ENCODE measurements around the gene THADA.
"Not testable (repeated sequence)": the region's sequence is repeated elsewhere in the genome, so short reads cannot be mapped to it uniquely, and the experiment has no call there.

Gene THADA

DNA sequence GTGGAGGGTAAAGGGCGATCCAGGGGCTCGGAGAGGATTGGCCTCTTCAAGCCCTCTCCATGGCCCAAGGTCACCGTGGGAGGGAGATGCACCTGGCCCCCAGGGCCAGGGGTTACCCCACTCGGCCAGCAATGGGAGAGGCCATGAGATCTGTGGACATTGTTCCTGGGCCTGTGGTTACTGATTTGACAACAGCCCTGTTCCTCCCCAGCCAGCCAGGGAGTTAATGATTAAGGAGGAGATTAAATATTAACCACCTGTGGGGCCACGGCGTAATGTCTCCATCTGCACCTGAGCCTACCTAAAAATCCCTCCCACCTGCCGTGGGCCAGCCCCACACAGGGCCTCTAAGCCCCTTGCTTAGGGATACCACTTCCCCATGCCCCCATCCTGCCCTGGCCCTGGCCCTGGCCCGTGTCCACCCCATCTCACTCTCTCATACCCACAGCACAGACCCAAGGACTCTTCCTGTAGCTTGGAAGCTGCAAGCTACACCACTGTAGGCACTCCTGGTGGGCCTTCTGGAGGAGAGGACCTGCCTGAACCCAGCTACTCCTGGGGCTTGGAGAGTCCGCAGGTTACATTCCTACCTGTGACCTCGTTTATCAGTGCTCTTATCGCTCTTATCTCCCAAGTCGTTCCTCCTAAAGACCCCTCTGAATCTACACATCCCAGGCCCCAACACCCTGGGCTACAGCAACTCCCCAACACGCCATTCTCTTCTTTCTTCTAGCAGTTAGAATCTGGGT is 401.5 kb downstream of the THADA start:
- DNase-seq, result no peak

- DNase-seq, result no peak
These were observed 402.2 kb downstream of the THADA start for GRCh38 chr2:43193652-43194120.

DNA sequence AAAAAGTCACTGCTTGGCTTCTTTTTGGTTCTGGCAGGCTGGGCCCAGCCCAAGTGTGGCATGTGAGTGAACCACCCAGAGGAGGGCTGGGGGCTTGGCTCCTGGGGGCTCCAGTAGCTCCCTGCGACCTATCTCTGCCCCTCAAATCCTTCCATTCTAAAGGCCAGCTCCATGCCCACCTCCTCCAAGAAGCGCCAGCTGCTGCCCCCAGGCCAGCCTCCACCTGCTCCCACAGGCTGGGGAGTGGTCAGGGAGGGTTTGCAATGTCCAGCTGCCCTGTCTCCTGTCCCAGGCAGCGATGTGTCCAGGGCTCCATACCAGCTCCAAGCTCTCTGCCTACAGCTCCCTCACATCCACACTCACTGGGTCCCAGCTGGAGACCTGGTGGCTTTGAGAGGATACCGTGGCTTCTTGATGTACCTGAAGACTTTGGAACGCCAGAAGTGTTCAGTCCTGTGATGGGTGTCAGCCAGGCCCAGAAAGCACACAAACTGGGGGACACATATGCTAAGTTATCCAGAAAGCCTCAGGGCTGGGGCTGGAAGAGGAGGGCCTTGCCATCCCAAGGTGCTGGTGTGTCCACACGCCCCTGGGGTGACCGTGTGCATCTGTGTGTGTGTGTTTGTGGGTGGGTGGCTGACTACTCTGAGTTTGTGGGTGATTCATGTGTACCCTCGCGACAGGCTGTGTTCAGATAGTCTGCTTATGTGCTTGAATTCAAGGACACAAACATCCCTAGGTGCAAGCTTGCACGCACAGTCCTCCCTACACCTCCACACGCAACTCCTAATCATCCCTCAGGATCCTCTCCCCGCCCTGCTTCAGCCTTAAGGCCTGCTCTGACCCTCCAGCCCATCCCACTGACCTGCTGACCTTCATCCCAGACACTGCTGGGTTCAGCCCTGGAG is 402.8 kb downstream of the THADA start:
- DNase-seq, result no peak

DNA sequence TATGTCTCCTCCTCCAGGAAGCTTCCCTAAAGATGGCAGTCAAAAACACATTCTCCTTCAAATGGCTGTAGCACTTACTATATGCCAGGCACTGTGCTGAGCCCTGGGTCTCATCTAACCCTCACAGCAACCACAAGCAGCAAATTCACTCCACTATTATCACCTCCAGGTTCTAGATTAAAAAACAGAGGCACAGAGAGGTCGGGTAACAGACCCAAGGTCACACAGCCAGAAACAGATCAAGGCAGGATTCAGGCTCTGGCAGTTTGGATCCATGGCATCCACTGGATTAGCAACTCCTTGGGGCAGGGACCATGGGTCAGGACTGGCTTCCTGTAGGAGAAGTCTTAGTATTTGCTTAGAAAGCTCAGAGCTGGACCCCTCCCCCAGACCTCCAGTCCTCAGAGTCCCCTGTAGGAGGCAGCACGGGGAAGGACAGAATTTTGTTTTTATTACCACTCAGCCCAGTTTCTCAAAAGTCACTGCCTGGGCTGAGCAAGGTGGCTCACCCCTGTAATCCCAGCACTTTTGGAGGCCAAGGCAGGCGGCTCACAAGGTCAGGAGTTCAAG is 403.8 kb downstream of the THADA start:
- DNase-seq, result no peak

DNA sequence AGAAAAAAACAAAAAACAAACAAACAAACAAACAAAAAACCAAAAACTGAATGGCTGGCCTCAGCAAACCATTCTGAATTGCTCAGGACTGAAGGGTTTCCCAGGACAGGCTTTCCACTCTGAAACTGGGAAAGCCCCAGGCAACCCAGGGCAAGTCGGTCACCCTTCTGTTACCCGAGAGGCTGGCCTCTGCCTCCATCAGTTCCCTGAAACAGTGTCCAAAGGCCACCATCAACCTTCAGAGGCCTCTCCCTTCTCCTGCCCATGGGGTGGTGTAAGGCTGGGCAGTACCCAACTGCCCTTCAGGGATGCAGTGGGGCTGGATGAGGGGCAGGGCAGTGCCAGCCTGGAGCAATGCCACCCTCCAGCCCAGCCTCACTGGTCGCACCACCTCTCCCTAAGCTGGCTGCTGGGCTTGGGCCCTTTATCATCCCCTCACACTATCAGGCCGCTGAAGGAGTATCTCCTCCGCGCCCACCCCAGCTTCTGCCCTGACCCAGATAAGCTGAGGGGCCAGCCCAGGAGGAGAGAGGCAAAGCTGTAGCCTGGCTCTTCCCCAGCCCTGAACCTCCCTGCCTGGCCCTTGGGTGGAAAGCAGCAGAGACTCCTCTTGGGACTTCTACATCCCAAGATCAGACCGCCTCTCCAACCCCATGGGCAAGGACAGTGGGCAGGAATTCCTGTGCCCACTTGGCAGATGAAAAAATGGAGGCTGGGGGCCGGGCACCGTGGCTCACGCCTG is 405.4 kb downstream of the THADA start:
- no peak for DNase-seq

- DNase-seq, result not testable (repeated sequence)
These were observed 406.0 kb downstream of the THADA start for GRCh38 chr2:43189861-43190260.

DNA sequence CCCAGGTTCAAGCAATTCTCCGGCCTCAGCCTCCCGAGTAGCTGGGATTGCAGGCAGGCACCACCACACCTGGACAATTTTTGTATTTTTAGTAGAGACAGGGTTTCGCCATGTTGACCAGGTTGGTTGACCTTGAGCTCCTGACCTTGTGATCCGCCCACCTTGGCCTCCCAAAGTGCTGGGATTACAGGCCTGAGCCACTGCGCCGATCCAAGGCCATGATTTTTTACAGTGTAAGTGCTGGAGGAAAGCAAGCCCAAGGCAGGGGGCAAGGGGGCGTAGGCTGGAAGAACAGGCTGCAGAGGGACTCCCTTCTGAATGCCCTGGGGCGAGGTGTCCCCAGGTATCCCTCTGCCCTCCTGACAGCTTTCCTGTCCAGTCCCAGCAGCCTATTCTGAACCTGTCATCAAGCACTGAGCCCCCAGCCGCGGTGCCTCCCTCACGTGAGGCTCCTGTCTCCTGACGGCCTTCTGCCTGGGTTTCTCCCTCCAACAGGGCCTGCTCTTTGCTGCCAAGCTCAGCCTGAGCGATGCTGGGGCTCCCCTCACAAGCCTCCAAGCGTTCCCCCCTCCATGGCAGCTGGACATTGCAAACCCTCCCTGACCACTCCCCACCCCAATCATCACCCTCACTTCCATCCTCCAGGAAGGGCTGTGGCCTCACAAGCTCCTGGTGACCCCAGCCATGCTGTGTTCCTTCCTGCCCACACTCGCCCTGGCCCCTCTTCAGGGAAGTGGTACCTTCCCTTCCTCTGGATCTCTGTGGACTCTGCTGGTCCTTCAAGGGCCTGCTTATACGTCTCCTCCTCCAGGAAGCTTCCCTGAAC is 407.1 kb downstream of the THADA start:
- no peak for DNase-seq

GRCh38 chr2:43186679-43187374 is 409.0 kb downstream of the THADA start:
- DNase-seq, result no peak

- no peak for DNase-seq
These were observed 409.5 kb downstream of the THADA start for GRCh38 chr2:43186321-43186678.

GRCh38 chr2:43185146-43185545 is 410.7 kb downstream of the THADA start:
- DNase-seq, result no peak

DNA sequence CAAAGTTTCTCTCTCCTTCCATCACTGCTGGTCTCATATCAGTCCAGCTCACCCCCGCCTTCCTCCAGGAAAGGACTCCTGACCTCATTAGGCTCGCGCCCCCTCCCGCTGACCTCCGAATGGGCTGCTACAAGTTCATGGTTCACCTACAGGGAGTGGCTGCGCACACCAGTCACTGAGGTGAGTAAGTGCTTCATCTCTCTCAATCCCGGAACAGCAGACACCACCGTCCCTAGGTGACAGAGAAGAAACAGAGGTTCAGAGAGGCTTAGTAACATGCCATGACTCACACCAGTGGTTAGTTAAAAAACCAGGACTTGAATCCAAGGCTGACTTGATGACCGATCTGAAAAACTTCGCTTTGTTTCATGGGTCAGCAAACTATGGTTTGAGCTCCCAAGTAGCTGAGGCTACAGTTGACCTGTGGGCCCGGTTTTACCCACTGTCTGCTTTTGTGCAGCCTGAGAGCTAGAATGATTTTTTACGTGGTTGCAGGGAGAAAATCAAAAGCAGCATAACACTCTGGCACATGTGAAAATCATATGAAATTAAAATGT is 411.4 kb downstream of the THADA start:
- no peak for DNase-seq

DNA sequence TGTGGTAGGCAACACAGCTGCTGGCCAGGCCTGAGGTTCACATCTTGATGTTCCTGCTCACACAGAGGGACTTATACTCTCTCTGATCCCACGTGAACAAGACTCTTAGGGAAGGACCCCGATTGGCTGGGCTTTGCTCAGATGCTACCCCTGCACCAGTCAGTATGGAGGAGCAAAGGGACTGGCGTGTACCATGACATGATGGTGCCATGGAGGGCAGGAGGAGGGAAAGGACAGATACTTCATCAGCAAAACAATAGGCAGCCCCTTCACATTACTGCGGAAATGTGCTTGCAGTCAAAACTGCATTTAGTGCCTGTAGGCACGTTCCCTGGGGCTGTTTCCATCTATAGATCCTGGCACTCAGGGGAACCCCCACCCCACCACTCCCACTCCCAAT is 412.1 kb downstream of the THADA start:
- DNase-seq, result no peak

DNA sequence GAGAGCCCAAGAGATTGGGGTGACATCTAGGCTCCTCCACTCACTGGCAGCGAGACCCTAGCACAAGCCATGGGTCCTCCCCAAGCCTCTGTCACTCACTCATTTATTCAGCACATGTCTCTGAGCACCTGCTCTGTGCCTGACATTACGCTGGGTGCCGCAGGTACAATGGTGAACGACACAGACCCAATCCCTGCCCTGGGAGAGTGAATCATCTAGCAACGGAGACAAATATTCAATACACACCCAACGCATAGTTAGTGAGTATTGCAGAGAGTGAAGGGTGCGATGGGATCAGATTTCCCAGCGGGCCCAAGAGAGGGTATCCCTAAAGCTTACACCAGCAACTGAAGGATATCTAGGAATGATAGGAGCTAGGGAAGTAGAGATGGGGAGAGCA is 414.9 kb downstream of the THADA start:
- DNase-seq, result no peak

Data from NCI-H446 (cell line).